VCaP (cell line): ENCODE data around the gene ARHGEF6.

Experiments
- H3K27ac ChIP-seq: fragments of 450-650 bp; 2 replicates; pipeline ENCODE4 v1.5.1; 2017
- TF ChIP-seq, protein P1 (sequence below): fragments of 450-650 bp; conservative IDR thresholded peaks from 2 replicates; pipeline ENCODE4 v1.5.1; 2017; ENCODE audit warnings: mild to moderate bottlenecking, moderate library complexity

Gene ARHGEF6

DNA sequence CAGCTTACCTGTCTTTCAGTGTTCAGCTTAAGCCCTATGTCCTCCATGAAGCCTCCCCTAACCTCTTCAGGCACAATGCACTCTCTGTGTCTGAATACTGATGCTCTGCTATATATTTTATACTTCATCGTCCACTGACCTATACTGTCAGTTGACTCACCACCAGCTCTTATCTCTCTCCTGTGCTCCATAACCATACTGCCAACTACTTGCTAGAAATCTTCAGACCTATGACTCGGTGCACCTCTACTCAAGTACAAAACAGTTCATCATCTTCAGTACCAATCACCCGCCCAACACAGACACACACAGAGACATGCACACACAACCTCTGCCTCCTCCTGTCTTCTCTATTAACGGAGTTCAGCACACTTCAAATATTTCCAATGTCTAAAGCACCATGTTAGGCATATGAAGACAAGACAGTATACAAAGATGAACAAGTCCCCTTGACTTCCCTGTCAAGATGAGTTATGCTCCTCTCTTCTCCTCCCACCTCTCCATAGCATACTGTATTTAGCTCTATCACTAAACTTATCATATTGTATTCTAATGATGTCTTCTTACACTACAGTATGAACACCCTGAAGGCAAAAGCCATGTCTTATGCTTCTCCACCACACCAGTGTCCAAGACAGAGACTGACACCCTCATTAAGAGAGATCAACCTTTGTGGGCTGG lies 42.5 kb downstream of the ARHGEF6 start:
- H3K27ac ChIP-seq, result no peak overlapping the region
- TF ChIP-seq, protein P1, sequence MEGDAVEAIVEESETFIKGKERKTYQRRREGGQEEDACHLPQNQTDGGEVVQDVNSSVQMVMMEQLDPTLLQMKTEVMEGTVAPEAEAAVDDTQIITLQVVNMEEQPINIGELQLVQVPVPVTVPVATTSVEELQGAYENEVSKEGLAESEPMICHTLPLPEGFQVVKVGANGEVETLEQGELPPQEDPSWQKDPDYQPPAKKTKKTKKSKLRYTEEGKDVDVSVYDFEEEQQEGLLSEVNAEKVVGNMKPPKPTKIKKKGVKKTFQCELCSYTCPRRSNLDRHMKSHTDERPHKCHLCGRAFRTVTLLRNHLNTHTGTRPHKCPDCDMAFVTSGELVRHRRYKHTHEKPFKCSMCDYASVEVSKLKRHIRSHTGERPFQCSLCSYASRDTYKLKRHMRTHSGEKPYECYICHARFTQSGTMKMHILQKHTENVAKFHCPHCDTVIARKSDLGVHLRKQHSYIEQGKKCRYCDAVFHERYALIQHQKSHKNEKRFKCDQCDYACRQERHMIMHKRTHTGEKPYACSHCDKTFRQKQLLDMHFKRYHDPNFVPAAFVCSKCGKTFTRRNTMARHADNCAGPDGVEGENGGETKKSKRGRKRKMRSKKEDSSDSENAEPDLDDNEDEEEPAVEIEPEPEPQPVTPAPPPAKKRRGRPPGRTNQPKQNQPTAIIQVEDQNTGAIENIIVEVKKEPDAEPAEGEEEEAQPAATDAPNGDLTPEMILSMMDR, result no peak

DNA sequence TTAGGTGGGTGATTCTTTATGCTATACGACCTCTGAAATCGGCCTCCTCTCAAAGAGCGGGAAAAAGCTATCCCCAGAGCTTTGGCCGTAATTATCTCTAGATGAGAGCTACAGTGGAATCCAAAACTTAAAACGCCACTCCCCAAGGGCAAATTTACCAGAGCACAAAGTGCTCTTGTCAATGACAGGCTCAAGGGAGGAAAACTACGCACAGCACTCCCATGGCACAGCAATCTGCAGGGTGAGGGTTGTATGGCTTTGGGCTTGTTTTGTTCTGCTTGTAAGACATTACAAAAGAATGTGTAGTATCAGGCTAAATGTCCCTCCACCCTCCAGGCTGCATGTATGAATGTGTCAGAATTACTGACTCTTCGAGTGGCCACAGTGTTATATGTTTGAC lies 44.0 kb downstream of the ARHGEF6 start:
- no peak overlapping the region for H3K27ac ChIP-seq
- TF ChIP-seq, protein P1, result no peak

DNA sequence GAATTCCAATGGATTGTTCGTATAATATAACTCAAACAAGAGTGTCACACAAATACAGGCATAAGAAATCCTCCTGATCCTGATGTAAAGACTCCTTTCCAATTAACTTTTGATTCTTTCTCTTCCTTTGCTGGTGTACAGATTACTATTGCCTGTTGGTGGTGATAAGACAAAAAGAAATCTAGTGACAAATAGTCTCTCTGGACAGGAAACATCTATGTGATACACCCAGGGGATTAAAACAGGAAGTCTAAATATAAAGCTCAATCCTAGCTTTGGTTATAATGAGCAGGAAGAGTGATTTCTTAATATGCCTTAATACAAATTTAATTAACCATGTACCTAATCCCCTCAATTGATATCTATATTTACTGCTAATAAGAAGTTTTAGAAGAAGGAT lies 45.1 kb downstream of the ARHGEF6 start:
- TF ChIP-seq, protein P1, result no peak
- no peak overlapping the region for H3K27ac ChIP-seq

DNA sequence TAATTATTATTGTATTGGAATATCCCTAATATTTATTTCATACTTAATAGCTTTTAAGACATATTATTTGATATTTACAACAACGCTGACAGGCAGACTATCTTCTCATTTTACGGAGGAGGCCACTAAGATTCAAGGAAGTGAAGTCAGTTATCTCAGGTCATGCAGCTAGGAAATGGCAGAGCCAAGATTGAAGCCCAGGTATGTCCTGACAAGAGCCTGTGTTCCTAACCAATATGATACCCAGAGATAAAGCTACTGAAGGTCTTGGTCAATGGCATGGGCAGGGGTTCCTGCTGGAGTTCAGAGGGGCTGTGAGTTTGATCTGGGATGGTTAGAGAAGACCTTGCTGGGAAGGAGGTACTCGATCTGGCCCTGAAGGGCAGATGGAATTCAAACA lies 47.1 kb downstream of the ARHGEF6 start:
- H3K27ac ChIP-seq, result no peak overlapping the region
- TF ChIP-seq, protein P1, result no peak

DNA sequence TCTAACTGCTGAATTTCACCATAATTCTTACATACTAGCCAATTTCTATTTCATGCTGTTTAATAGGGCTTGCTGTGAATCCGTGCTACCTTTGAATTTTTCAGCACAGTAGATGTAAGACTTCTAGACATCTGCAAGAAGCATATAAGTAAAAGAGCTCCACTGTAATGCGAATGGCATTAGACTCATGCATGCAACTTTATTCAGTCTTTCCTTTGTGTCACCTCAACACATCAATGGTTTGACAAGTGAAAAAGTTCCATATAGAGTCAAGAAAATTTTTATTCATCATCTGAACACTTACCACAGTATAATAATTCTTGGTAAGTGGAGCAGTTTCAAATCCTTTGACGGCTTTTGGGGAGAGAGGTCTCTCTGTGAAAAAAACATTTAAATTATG lies 48.9 kb downstream of the ARHGEF6 start:
- TF ChIP-seq, protein P1, result no peak
- no peak overlapping the region for H3K27ac ChIP-seq

DNA sequence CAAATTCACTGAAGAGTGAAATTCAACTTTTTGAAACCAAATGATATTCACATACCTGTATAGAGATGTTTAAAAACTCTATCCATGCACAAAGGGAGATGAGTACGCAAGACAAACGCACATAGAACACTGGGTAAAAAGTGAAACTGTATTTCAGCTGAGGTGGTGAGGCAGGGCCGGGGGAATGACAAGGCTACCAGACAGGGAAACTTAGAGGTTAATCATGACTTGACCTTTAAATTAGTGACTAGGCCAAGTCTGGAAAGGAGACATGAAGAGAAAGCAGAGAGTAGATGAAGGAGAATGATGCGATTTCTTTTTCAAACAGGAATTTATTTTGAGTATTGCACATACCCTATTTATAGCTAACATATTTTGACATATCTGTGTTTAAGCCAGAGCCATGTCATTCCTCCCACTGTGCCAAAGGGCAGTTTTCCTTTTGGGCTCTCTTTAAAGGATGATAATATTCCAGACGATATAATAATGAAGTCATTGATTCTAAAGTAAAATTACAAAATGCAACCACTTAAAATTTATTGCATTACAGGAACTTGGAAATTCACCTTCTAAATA lies 49.4 kb downstream of the ARHGEF6 start:
- TF ChIP-seq, protein P1, result no peak
- no peak overlapping the region for H3K27ac ChIP-seq

DNA sequence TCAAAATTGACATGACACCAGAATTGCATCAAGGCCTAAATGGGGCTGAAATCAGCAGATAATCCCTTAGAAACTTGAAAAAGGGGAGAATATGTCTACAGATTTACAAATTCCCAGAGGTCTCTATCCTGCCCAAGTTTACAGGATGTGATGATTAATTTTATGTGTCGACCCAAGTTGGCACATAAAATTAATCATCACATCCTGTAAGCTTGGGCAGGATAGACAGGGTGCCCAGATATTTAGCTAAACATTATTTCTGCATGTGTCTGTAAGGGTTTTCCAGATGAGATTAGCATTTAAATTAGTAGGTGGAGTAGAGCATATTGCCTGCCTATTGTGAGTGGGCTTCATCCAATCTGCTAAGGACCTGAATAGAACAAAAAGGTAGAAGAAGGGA lies 52.3 kb downstream of the ARHGEF6 start:
- TF ChIP-seq, protein P1, result no peak
- H3K27ac ChIP-seq, result no peak overlapping the region
